GM12878 (cell line): ENCODE measurements around the gene DNHD1. TPM values are rescaled to one million over a fixed set of nuclear protein-coding genes. Genes with fewer than 3 reads are reported as not detected.

ENCODE experiments used
- ATF7 ChIP-seq: fragments of 450-650 bp; IDR thresholded peaks from 2 replicates; pipeline ENCODE4 v1.6.1; 2016; ENCODE audit warnings: low read depth, mild to moderate bottlenecking
- CEBPZ ChIP-seq: fragments of 150-350 bp; IDR thresholded peaks from 2 replicates; pipeline ENCODE4 v1.6.1; 2016; ENCODE audit warnings: low read depth, low read length
- CREB1 ChIP-seq: IDR thresholded peaks from 2 replicates; pipeline ENCODE4 v1.6.1; 2012; ENCODE audit warnings: low read depth, mild to moderate bottlenecking, inconsistent platforms
- ESRRA ChIP-seq: IDR thresholded peaks from 2 replicates; pipeline ENCODE4 v1.6.1; 2012; ENCODE audit warnings: mild to moderate bottlenecking, low read length, improper control_type of control experiment
- GATAD2B ChIP-seq: fragments of 450-650 bp; conservative IDR thresholded peaks from 2 replicates; pipeline ENCODE4 v1.6.1; 2017; ENCODE audit warnings: low read depth, mild to moderate bottlenecking, moderate library complexity
- HDAC2 ChIP-seq: fragments of 200-600 bp; sonication (generic); IDR thresholded peaks from 2 replicates; pipeline ENCODE4 v1.6.1; 2017
- HDAC6 ChIP-seq: fragments of 200-600 bp; sonication (generic); IDR thresholded peaks from one replicate; pipeline ENCODE4 v1.8.0; 2017; ENCODE audit warnings: antibody characterized with exemption; ENCODE audit not compliant: unreplicated experiment
- RELA ChIP-seq: fragments of 450-650 bp; IDR thresholded peaks from 2 replicates; pipeline ENCODE4 v1.8.0; 2014; ENCODE audit warnings: borderline replicate concordance; ENCODE audit not compliant: partially characterized antibody
- RUNX3 ChIP-seq: IDR thresholded peaks from 2 replicates; pipeline ENCODE4 v1.6.1; 2012; ENCODE audit warnings: low read length, inconsistent platforms
- SMAD5 ChIP-seq: IDR thresholded peaks from 2 replicates; pipeline ENCODE4 v1.6.1; 2016; ENCODE audit warnings: antibody characterized with exemption, low read depth
- SMC3 ChIP-seq: IDR thresholded peaks from 2 replicates; pipeline ENCODE4 v1.6.1; 2011; ENCODE audit warnings: low read length, improper control_type of control experiment, borderline replicate concordance
- STAT1 ChIP-seq: fragments of 450-650 bp; conservative IDR thresholded peaks from 2 replicates; pipeline ENCODE4 v1.6.1; 2014; ENCODE audit warnings: antibody characterized with exemption, mild to moderate bottlenecking
- TCF12 ChIP-seq: IDR thresholded peaks from 2 replicates; pipeline ENCODE4 v1.6.1; 2011; ENCODE audit warnings: low read depth, mild to moderate bottlenecking, low read length
- TCF7 ChIP-seq: IDR thresholded peaks from 2 replicates; pipeline ENCODE4 v1.6.1; 2014; ENCODE audit warnings: antibody characterized with exemption, borderline replicate concordance
- polyA plus RNA-seq, 11 experiments: library from polyadenylated mRNA; depleted of rRNA in 4 of 11; unstranded in 6 of 11; stranded (reverse) in 5 of 11; fragments of >200 nt; fragmentation: Nextera tagmentation in 4 of 11; fragmentation: Illumina TruSeq in 1 of 11; extraction: Ambion mirVana in 4 of 11; extraction: Trizol in 1 of 11; gene quantifications; 1 replicate in 1 of 11; 2 replicates in 10 of 11; pipeline versions ENCODE4 v1.2.1 to v1.2.3, GENCODE V29; 2011 to 2016; ENCODE audit warnings: inconsistent platforms in 2 of 11, missing spikeins in 2 of 11, low read depth in 1 of 11
- total RNA-seq, 4 experiments: library from RNA; depleted of rRNA in 3 of 4; stranded (reverse); fragments of >200 nt in 3 of 4; fragmentation: Illumina TruSeq in 1 of 4; extraction: Trizol in 1 of 4; gene quantifications; 2 replicates each; pipeline versions ENCODE4 v1.2.1 to v1.2.3, GENCODE V29; 2013 to 2021
- TF ChIP-seq, protein P1 (sequence below): fragments of 450-650 bp; IDR thresholded peaks from 2 replicates; pipeline ENCODE4 v1.6.1; 2016; ENCODE audit warnings: mild to moderate bottlenecking, moderate library complexity, borderline replicate concordance
- TF ChIP-seq, protein P2 (sequence below): fragments of 450-650 bp; formaldehyde crosslinking; IDR thresholded peaks from 2 replicates; pipeline ENCODE4 v1.4.0; 2020; ENCODE audit warnings: mild to moderate bottlenecking, moderate library complexity
- TF ChIP-seq, protein P3 (sequence below): fragments of 450-650 bp; IDR thresholded peaks from 2 replicates; pipeline ENCODE4 v1.6.1; 2016; ENCODE audit warnings: mild to moderate bottlenecking

DNHD1 gene
- total and polyA plus RNA-seq, 10 of the 15 experiments (the other 5 are each of a cell fraction or from before 2014, with no cell fraction given), result 0.99 to 16.9 (median 8.6) TPM

GRCh38 chr11:6606471-6607189, 109.5 kb downstream of the DNHD1 start (continued):
- no peak for TF ChIP-seq CEBPZ
- TF ChIP-seq HDAC6, result no peak
- TF ChIP-seq, protein P1, sequence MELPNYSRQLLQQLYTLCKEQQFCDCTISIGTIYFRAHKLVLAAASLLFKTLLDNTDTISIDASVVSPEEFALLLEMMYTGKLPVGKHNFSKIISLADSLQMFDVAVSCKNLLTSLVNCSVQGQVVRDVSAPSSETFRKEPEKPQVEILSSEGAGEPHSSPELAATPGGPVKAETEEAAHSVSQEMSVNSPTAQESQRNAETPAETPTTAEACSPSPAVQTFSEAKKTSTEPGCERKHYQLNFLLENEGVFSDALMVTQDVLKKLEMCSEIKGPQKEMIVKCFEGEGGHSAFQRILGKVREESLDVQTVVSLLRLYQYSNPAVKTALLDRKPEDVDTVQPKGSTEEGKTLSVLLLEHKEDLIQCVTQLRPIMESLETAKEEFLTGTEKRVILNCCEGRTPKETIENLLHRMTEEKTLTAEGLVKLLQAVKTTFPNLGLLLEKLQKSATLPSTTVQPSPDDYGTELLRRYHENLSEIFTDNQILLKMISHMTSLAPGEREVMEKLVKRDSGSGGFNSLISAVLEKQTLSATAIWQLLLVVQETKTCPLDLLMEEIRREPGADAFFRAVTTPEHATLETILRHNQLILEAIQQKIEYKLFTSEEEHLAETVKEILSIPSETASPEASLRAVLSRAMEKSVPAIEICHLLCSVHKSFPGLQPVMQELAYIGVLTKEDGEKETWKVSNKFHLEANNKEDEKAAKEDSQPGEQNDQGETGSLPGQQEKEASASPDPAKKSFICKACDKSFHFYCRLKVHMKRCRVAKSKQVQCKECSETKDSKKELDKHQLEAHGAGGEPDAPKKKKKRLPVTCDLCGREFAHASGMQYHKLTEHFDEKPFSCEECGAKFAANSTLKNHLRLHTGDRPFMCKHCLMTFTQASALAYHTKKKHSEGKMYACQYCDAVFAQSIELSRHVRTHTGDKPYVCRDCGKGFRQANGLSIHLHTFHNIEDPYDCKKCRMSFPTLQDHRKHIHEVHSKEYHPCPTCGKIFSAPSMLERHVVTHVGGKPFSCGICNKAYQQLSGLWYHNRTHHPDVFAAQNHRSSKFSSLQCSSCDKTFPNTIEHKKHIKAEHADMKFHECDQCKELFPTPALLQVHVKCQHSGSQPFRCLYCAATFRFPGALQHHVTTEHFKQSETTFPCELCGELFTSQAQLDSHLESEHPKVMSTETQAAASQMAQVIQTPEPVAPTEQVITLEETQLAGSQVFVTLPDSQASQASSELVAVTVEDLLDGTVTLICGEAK, result peak; percentile 65; the same call in 1 of the 2 replicates
- TF ChIP-seq, protein P2, sequence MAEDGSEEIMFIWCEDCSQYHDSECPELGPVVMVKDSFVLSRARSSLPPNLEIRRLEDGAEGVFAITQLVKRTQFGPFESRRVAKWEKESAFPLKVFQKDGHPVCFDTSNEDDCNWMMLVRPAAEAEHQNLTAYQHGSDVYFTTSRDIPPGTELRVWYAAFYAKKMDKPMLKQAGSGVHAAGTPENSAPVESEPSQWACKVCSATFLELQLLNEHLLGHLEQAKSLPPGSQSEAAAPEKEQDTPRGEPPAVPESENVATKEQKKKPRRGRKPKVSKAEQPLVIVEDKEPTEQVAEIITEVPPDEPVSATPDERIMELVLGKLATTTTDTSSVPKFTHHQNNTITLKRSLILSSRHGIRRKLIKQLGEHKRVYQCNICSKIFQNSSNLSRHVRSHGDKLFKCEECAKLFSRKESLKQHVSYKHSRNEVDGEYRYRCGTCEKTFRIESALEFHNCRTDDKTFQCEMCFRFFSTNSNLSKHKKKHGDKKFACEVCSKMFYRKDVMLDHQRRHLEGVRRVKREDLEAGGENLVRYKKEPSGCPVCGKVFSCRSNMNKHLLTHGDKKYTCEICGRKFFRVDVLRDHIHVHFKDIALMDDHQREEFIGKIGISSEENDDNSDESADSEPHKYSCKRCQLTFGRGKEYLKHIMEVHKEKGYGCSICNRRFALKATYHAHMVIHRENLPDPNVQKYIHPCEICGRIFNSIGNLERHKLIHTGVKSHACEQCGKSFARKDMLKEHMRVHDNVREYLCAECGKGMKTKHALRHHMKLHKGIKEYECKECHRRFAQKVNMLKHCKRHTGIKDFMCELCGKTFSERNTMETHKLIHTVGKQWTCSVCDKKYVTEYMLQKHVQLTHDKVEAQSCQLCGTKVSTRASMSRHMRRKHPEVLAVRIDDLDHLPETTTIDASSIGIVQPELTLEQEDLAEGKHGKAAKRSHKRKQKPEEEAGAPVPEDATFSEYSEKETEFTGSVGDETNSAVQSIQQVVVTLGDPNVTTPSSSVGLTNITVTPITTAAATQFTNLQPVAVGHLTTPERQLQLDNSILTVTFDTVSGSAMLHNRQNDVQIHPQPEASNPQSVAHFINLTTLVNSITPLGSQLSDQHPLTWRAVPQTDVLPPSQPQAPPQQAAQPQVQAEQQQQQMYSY (CRISPR knock-in tag), result no peak
- peak; percentile 42; the same call in 1 of the 2 replicates for TF ChIP-seq ATF7
- peak; percentile 77 for TF ChIP-seq RUNX3
- 0 out of 2 replicates have a peak, but pooled peaks have one; percentile 37 for TF ChIP-seq CREB1
- TF ChIP-seq, protein P3, sequence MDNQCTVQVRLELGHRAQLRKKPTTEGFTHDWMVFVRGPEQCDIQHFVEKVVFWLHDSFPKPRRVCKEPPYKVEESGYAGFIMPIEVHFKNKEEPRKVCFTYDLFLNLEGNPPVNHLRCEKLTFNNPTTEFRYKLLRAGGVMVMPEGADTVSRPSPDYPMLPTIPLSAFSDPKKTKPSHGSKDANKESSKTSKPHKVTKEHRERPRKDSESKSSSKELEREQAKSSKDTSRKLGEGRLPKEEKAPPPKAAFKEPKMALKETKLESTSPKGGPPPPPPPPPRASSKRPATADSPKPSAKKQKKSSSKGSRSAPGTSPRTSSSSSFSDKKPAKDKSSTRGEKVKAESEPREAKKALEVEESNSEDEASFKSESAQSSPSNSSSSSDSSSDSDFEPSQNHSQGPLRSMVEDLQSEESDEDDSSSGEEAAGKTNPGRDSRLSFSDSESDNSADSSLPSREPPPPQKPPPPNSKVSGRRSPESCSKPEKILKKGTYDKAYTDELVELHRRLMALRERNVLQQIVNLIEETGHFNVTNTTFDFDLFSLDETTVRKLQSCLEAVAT, result peak; percentile 53; the same call in 1 of the 2 replicates
- TF ChIP-seq RELA, result no peak
- TF ChIP-seq GATAD2B, result 0 out of 2 replicates have a peak, but pooled peaks have one; percentile 35
- TF ChIP-seq TCF12, result 0 out of 2 replicates have a peak, but pooled peaks have one; percentile 21
- no peak for TF ChIP-seq ESRRA
- no peak for TF ChIP-seq TCF7
- TF ChIP-seq SMAD5, result no peak
- TF ChIP-seq SMC3, result no peak
- no peak for TF ChIP-seq STAT1
- TF ChIP-seq HDAC2, result no peak
